ENCODE results near the gene PCNT. TPM values are rescaled to one million over a fixed set of nuclear protein-coding genes. Genes with fewer than 3 reads are reported as not detected.

Gene PCNT
- total RNA-seq, 1 donor from 2014 or later, result 11.1 TPM

DNA sequence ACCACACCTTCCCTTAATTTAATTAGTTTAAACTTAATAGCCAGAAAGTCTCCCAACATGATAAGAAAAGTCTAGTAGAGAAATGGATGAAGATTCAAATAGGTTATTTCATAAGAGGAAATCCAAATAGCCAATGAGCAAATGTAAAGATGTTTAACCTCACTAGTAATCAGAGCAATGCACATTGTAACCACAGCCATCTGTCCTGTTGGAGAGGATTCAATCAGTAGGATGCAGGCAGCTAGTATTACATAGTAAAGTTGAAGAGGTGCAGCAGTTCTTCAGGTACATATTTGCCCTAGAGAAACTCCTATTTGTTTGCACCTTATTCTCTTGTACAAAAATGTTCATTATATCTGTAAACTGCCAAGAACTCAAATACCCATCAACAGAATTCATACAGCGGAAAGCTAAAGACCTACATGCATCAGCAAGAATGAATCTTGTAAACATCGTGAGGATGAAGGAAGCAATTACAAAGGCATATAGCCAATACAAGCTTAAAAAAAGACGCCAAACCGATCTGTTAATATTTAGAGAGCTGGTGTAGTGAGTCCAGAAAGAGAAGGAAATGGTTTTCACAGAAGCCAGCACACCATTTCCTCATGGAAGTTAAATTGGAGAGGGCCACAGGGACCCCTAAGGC is 162.6 kb downstream of the PCNT start:
- DNase-seq (ENCODE audit: low read depth) (no peak), FAIRE-seq (no peak)
- H3K27me3 ChIP-seq (ENCODE audit: control insufficient read depth, insufficient read depth, low read length), result no peaks in the 10 kb centered on the region
- H3K4me3 ChIP-seq (ENCODE audit: low read depth, low read length), result no peak overlapping the region
- peaks cover 9% of the 10 kb centered on the region for H3K36me3 ChIP-seq (ENCODE audit: control insufficient read depth, insufficient read depth, low read length)
- TF ChIP-seq CTCF (IDR thresholded peaks at IDR 0.05; ENCODE audit: insufficient read depth, low read length, severe bottlenecking), result no peak

- H3K4me3 ChIP-seq (ENCODE audit: low read depth, low read length), result no peak overlapping the region
- no peak for FAIRE-seq
- TF ChIP-seq CTCF (IDR thresholded peaks at IDR 0.05; ENCODE audit: insufficient read depth, low read length, severe bottlenecking), result no peak
Measured at GRCh38 chr21:46489162-46489663, 165.3 kb downstream of the PCNT start.

DNA sequence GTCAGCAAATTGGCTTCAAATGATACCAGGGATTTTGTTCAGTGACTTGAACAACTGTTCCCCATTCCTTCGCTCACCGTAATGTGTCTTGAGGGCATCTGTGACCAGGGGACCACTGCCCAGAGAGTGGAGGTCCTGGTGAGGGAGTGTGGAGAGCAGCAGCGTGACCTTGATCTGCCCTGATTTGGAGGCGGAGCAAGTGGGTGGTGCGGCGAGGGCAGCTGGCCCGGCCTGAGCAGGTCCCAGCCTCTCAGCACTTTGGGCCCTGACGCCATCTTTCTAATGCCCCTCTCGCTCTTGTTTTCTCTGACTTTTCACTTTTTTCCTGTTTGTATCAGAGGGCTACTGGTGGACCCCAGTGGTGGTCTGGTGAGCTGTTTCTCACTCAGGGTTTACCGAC is 165.8 kb downstream of the PCNT start:
- no peak for DNase-seq (ENCODE audit: low read depth)
- no peak for FAIRE-seq
- TF ChIP-seq CTCF (IDR thresholded peaks at IDR 0.05; ENCODE audit: insufficient read depth, low read length, severe bottlenecking), result no peak
- no peaks in the 10 kb centered on the region for H3K27me3 ChIP-seq (ENCODE audit: control insufficient read depth, insufficient read depth, low read length)
- no peak overlapping the region for H3K4me3 ChIP-seq (ENCODE audit: low read depth, low read length)
- H3K36me3 ChIP-seq (ENCODE audit: control insufficient read depth, insufficient read depth, low read length), result peaks cover 11% of the 10 kb centered on the region

More at GRCh38 chr21:46489162-46489663, 165.3 kb downstream of the PCNT start:
- Histone ChIP-seq H3K27me3 (ENCODE audit: control insufficient read depth, insufficient read depth, low read length) (no peaks in the 10 kb centered on the region), H3K36me3 (ENCODE audit: control insufficient read depth, insufficient read depth, low read length) (peaks cover 11% of the 10 kb centered on the region)
- no peak for DNase-seq (ENCODE audit: low read depth)

- no peak for DNase-seq (ENCODE audit: low read depth)
- Histone ChIP-seq H3K4me3 (ENCODE audit: low read depth, low read length) (no peak overlapping the region), H3K27me3 (ENCODE audit: control insufficient read depth, insufficient read depth, low read length) (no peaks in the 10 kb centered on the region), H3K36me3 (ENCODE audit: control insufficient read depth, insufficient read depth, low read length) (peaks cover 10% of the 10 kb centered on the region)
- no peak for FAIRE-seq
- TF ChIP-seq CTCF (IDR thresholded peaks at IDR 0.05; ENCODE audit: insufficient read depth, low read length, severe bottlenecking), result no peak
Measured at GRCh38 chr21:46491553-46491952, 167.6 kb downstream of the PCNT start.

GRCh38 chr21:46492851-46493250 is 168.9 kb downstream of the PCNT start:
- Histone ChIP-seq H3K27me3 (ENCODE audit: control insufficient read depth, insufficient read depth, low read length) (no peaks in the 10 kb centered on the region), H3K36me3 (ENCODE audit: control insufficient read depth, insufficient read depth, low read length) (peaks cover 12% of the 10 kb centered on the region), H3K4me3 (ENCODE audit: low read depth, low read length) (no peak overlapping the region)
- DNase-seq (ENCODE audit: low read depth) (no peak), FAIRE-seq (no peak)
- no peak for TF ChIP-seq CTCF (IDR thresholded peaks at IDR 0.05; ENCODE audit: insufficient read depth, low read length, severe bottlenecking)

DNA sequence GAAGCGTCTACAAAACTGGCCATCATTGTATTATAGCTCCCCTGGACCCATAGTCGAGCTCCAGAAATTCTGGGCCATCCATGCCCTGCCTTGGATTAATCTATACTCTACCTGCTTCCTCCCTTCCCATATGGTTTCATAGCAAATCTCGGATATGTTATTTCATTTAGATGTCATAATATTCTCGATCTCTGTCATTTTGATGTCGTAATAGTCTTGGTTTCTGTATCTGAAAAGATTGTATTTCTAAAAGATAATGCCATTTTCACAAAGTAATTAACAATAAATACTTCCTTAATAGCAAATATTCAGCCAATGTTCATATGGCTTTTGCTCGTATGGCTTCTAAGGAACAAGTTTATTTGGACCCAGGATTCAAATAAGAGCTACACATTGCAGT is 169.9 kb downstream of the PCNT start:
- FAIRE-seq, result no peak
- no peaks in the 10 kb centered on the region for H3K27me3 ChIP-seq (ENCODE audit: control insufficient read depth, insufficient read depth, low read length)
- no peak for TF ChIP-seq CTCF (IDR thresholded peaks at IDR 0.05; ENCODE audit: insufficient read depth, low read length, severe bottlenecking)
- H3K36me3 ChIP-seq (ENCODE audit: control insufficient read depth, insufficient read depth, low read length), result peaks cover 20% of the 10 kb centered on the region
- no peak for DNase-seq (ENCODE audit: low read depth)
- H3K4me3 ChIP-seq (ENCODE audit: low read depth, low read length), result no peak overlapping the region
